ENCODE results near the gene NUP88.
A peak's percentile ranks its signal among the peaks of the same experiment; 100 is the strongest.

Gene NUP88

DNA sequence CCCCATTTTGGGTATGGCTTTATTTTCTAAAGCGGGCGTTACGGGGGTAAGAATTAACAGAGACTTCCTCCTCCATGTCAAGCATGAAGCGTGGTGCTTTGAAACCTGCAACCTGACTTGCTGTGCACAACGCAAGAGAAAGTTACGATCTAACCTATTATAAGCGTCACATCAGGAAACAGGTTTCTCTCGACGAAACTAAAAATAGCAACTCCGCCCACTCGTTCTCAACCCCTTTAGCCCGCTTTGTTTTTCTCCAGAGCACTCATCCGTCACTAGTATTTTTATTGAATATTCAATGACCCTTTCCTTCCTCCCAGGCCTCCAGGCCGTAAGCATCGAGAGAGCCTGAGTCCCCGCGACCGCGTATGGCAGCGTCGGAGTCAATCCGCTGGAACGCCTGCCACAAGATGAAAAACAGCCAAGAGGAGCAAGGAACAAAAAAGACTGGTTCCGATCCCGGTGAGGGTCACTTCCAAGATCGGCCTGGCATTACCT lies 555 bp downstream of the NUP88 start:
- DNase-seq, result no peak

DNA sequence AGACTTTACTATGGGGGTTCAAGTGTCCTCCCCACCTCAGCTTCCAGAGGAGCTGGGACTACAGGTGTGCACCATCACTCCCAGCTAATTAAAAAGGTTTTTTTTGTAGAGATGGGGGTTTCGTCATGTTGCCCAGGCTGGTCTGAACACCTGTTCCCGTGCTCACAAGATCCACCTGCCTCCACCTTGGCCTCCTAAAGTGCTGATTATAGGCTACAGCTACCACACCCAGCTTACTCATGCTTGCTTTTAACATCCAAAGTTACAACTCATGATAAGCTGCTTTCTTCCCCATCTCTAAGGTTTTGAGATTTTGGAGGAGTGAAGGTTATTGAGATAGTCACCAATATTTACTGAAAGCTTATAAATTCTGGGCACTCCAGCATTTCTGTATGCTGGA lies 2.6 kb downstream of the NUP88 start:
- no peak for DNase-seq

DNA sequence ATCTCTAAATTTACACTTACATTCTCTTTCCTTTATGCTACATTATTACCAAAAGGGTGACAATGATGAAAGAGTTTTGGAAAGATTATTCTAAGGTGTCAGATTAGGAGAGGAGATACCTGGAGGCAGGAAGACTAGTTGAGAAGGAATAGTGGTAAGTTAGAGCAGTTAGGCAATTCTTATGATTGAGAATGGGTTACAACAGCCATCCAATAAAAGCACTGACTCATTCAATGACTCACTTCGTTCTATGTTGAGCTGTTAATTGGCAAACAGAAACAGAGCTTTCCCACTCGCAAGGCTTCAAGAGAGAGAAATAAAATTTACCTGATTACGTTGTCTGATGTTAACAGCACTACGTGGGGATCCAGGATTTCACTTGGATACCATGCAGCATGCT lies 5.8 kb downstream of the NUP88 start:
- DNase-seq, result peak in 1 of 2 experiments; percentile 84

DNA sequence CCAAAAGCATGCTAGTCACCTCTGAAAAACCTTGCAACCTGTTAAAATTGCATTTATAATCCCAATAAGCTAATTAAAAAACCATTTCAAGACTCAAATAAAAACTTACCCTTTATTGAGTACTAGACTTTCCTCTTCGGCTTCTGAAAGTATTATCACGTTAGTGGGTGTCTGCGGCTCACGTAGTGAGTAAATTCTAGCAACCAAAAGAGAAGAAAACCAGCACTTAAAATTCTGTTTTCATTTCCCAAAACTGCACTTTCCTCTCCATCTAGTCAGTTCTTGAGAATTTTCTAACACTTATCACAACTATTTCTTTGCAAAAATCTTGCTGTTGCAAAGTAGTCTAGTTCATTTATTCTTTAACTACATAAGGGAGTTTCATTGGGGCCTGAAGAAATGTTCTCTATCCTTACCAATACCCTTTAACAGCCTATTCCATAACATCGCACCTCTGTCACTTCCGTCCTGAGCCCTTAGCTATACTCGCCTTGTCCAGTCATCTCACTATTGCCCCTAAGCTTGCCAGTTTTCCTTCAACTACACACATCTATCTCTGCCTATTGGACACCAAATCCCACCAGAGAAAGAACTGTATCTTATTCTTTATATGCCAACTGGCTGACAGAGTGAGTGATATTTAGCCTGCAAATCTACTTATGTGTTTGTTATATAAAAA lies 8.7 kb downstream of the NUP88 start:
- DNase-seq, result no peak

DNA sequence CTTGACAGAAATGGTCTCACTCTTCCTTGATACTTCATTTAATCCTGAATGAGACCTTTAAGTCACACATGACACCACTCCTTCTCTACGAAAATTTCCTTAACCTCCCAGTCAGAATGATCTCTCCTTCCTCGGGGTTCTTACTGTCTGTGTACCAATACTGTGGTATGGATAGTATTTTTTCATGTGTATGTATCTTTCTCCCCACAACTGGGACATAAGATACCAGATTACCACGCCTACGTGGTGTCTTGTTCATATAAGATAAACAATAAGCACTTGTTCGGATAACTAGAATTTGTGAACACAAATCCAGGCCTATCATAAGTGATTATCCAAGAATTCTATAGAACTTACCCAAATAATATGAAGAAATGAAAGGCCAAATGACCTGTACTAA lies 11.3 kb downstream of the NUP88 start:
- no peak for DNase-seq

DNA sequence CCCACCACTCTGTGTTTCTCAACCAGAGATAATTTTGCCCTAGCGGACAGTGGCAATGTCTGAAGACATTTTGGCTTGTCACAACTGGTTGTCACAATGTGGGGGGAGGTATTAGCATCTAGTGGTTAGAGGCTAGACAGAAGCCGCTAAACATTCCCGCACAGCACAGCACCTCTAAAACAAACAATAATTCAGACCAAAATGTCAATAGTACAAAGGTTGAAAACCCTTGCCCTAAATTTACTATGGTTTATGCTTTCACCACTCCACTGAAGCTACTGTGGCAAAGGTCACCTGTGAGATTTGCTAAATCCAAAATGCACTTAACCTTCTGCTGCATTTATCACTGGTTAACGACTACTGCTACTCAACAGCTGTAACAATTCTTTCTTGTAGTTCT lies 14.1 kb downstream of the NUP88 start:
- no peak for DNase-seq

DNA sequence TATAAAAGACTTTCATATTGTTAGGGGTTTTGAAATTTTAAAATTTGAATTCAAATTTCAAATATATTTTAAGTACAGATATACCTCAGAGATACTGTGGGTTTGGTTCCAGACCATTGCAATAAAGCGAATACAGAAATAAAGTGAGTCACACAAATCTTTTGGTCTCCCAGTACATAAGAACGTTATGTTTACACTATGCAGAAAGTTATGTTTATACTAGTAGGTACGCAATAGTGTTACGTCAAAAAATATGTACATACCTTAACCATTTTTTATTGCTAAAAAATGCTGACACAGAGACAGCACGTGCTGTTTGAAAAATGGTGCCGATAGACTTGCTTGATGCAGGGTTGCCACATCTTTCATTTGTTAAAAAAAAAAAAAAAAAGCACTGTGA lies 19.7 kb downstream of the NUP88 start:
- DNase-seq, result no peak

DNA sequence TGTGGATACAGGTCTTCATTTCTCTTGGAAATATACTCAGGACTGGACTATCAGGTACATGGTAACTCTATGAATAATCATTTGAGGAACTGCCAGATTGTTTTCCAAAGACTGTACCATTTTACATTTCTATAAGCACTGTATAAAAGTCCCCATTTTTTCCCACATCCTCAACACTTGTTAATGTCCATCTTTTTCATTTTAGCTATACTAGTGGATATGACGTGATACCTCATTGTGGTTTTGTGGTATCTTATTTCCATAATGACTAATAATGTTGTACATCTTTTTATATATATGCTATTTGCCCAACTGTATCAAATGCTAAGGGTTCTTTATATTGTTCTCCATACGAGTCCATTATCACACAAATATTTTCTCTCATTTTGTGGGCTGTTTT lies 22.9 kb downstream of the NUP88 start:
- DNase-seq, result no peak

DNA sequence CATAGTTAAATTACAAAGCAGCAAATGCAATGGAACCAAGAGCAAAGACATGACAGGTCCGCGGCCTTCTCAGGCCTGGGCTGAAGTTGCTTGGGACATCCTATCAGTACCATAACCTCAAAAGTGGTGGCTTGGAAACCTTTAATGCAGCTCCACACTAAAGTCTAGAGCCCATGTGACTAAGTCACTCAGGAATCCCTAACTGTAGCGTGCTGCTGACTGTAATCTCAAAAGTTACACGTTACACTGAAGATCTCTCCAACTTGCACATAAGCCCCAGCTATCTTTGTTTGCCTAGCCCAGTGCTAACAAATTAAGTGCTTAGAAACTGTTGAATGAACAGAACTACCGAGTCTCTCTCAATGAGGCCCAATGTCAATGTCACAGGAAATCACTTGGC lies 27.8 kb downstream of the NUP88 start:
- no peak for DNase-seq

DNA sequence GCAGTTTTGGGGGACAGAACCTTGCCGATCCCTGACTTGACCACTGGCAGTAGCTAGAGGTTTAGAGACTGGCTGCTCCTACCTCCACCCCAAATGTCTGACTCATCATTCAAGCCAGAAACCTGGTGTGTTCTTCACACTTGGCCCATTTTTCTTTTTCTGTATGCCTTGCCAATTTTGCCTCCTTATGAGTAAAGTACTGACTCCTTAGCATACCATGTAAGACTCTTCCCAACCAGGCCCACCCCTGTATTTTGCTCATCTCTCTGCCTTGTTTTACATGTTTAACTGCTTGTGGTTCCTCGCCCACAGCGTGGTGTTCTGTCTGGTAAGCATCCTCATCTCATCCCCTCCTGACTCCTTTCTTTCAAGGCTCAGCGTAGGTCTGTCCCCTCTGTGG lies 37.9 kb downstream of the NUP88 start:
- DNase-seq, result no peak

DNA sequence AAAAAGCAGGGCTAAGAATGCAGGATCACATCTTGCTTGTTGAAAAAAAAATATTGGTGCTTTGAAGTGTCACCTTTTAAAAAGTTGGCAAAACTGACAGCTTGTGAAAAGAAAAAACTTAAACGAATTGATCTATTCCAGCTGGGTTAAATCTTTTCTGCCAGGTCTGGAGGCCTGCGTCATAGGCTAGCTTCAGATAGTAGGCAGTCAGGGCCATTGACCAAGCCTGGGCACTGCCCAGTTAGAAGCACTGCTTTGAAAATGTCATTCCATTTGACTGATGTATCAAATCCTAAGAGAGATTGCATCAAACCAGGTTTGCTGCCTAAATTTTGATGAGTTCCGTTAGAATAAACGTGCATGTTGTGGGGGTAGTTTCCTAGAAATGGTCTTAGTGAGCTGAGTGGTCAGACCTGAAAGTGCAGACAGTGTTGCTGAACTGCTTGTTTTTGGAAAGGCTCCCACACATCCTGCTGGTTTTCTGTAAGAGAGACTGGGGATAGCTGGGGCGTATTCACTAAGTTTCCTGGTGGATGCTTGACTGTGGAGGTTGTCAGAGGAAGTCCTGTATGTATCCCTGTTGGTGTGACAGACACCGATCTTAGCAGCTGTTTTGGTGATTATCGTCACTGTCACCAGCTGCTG lies 38.8 kb downstream of the NUP88 start:
- no peak for DNase-seq

DNA sequence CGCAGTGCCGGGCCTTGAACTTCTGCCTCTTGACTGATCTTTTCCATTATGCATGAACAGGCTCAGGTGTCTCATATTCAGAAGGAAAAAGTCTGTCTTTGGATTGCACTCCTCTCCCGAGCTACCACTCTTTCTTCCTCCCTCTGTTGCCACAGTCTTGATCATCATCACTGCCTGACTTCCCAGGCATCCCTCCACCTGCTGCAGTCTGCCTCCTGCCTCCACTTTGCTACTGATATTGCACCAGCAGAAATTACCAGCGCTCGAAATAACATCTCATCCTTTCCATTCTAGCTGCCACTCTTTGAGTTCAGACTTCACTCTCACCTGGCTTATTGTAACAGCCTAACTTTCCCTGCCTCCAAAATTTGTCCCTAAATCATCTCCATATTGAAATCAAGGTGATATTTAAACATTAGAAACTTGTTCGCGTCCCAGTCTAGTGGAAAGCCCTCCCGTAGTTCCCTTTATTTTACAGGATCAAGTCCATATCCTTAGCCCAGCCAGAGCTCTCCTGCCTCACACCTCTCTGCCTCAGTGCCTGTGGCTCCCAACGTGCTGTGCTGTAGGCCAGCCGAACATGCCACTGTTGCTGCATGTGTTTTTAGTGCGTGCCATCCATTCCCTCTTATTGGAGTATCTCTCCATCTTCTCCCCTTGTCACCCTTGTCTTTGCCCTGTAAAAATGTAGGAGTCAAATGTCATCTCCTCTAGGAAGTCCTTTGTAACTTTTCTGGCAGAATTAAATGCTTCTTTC lies 39.9 kb downstream of the NUP88 start:
- no peak for DNase-seq

DNA sequence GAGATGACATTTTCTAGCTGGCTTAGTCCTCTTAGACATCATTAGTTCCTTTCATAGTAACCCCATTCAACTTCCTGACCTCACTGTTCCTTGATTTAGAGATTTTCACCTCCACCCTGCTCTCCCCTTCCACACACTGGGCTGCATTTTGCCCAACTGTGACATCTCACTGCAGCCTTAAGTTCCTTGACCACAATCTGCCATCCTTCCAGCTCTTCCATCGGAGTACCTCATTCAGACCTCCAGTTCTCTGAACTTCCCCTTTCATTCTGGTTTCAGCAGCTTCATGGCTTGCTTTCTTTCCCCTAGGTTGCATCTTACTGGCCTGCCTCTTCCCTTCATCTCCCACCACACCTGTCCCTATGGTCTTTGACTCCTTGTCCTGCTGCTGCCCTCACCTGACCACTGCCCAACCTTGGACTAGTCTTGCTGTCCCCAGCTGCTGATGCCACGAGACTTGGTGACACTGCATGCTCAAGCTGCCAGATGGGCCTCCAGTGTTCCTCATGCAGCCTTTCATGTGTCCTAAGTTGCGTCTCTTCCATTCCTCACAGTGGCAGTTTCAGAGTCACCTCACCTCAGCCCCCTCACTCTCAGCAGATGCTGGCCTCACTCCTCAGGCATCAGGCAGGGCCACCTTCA lies 40.8 kb downstream of the NUP88 start:
- no peak for DNase-seq

DNA sequence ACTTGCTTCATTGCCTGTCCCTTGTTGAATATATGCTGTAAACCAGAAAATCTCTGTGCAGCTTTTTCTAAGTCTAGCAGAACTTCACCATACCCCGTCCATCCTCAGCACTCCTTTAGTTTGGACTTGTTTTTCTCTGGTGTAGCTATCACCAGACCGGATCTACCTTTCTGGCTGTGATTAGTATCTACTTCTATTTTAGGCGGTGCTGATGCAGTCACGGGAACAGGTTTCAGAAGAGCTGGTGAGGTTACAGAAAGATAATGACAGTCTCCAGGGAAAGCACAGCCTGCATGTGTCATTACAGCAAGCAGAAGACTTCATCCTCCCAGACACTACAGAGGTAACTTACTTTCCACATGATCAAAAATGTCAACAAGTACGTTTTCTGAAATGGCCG lies 46.4 kb downstream of the NUP88 start:
- no peak for DNase-seq

DNA sequence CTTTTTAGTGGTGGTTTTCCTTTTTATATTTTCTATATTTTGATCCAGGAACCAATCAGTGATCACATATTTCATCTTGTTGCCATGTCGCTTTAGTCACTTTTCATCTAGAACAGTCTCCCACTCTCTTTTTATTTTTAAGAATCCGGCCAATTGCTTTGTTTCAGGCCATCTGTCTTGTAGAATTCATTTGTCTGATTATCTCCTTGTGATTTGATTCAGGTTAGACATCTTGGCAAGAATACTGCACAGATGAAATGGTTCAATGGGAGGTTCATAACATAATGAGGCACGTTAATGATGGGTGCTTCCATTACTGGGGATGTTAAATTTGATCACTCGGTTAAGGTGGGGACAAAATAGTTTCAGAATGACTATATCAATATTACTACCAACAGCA lies 49.1 kb downstream of the NUP88 start:
- DNase-seq, result no peak

DNA sequence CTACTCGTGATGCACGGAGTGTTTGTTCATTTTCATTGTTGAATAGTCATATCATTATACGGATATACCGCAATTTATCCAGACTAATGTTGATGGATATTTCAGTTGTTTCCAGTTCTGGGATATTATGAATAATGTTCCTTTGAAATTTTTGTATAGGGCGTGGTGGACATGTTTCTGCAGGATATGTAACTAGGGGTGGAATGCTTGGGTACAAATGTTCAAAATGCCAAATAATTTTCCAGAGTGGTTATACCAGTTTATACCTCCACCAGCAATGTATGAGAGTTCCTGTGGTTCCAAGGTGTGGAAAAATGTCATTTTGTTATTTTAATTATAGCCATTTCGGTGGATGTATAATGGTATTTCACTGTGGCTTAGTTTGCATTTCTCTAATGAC lies 53.6 kb downstream of the NUP88 start:
- no peak for DNase-seq

DNA sequence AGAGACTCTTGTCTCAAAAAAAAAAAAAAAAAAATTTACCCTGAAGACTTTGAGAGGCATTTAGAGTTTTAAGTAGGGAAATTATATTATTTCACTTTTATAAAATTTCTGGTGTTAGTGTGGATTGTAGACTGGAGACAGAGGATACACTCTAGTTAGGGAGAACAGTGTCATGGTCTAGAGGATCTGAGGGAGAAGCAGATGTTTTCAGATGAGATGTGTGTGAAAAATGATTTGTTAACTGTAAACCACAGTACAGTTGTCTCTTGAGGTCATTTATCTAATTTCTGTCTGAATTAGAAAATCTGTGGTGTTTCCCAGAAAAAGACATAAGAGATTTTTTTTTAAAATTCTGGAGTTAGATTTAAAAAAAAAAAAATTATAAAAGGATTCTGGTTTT lies 54.8 kb downstream of the NUP88 start:
- DNase-seq, result no peak

DNA sequence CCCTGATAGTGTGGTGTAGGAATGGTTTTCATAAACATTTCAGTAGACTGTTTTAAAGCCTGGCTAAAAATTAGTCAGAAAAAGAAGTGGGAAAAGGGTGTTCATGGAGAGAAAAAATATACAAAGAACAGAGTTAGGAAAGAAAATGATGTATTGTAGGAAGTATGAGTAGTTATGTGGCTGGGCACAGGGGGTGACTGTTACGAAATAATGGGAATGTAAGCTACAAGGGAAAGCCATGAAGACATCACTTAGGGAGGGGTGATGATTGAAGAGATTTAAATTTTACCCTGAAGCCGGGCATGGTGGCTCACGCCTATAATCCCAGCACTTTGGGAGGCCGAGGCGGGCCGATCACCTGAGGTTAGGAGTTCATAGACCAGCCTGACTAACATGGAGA lies 55.3 kb downstream of the NUP88 start:
- DNase-seq, result no peak

DNA sequence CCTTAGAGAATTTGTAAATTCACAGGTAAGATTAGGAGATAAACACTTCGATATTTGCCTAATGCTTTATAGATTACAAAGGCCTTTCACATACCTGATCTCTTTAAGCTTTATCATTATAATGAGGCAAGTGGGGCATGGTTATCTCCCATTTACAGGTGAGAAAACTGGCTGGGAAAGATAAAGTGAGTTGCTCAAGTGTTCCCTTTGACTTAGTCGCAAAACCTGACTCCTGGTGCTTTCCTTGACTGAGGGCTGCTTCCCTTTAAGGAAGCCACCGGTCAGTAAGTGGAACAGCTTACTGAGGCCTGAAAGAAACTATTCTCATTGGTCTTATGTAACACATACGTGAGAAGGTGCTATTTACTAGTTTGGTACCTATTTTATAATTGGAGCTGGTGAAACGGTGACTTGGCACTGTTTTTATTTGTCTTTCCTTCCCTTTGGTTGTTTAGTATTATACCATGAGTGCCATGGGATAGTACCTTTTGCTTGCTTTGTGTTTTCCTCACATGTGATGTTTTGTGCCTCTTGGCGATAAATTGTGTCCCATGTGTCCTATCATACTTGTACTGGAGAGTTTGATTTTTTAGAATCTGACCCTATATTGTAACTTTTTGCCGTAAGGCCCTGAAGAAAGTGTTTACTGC lies 57.2 kb downstream of the NUP88 start:
- DNase-seq, result no peak

DNA sequence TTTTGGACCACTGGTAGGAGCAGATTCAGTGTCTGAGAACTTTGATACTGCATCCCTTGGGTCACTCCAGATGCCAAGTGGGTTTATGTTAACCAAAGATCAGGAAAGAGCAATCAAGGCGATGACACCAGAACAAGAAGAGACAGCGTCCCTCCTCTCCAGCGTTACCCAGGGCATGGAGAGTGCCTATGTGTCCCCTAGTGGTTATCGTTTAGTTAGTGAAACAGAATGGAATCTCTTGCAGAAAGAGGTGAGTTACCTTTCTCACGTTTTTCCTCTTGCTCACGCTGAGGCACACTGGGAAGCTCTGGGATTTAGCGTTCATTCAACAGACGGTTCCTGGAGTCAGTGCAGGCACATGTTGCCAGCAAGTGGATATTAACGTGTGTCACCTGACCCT lies 58.0 kb downstream of the NUP88 start:
- DNase-seq, result no peak

DNA sequence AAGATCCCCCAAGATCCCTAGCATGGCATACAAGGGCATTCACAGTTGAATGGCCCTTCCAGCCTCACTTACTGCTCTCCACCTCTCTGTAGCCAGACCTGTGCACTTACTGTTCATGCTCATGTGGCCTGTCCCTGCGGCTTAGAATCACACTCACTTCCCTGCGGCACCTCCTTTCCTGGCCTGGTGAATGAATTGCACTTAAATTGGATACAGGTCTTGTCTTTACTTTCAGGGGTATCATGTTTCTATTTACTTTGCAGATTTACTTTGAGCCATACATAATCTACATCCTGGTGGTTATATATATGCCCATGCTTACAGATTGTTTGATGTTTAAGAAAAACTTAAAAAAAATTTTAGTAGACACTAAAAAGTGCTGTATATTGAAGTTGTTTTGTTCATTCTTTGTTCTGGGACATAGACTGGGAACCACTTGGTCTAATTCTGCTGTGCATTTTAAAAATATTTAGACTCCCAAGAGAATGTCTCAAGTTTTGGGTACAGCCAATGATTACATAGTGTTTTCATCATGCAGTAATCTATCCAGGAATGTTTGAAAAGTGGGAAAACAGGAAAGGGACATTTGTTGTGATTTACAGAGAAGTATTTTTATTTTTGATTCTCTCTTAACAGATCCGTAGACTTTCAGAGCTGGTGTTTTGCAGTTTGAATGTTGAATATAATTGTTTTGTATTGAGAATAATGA lies 63.9 kb downstream of the NUP88 start:
- no peak for DNase-seq

DNA sequence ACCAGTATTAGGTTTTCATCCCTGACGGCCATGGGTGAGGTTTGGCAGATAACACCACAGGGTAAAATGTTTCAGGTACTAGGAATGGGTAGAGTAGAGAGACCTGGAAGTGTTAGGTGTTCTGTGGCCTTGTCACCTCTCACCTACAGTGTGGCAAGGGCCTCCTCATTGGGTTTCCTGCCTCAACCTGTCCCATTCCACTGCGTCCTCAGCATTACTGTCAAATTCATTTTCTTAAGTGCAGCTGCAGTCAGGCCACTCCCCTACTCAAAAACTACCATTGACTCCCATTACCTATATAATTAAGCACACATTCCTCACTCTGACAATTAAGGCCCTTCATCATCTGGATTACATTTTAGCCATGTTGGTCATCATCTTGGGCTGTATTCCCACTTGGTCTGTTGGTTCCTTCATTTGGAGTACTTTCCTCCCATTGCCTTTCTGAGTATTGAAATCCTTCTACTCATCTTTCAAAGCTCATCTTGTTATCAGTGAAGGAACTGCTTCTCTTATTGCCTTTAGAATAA lies 64.5 kb downstream of the NUP88 start:
- no peak for DNase-seq
